Middle frontal gyrus (tissue), 1 donor: ENCODE results near the gene OR51L1.

Source experiments
- DNase-seq: peaks from one replicate; pipeline ENCODE4 v3.0.0-alpha.2; 2015; ENCODE audit warnings: low spot score; ENCODE audit errors: extremely low spot score

OR51L1 gene

DNA sequence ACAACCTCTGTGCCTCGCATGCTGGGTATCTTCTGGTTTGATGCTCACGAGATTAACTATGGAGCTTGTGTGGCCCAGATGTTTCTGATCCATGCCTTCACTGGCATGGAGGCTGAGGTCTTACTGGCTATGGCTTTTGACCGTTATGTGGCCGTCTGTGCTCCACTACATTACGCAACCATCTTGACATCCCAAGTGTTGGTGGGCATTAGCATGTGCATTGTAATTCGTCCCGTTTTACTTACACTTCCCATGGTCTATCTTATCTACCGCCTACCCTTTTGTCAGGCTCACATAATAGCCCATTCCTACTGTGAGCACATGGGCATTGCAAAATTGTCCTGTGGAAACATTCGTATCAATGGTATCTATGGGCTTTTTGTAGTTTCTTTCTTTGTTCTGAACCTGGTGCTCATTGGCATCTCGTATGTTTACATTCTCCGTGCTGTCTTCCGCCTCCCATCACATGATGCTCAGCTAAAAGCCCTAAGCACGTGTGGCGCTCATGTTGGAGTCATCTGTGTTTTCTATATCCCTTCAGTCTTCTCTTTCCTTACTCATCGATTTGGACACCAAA lies 52.2 kb downstream of the OR51L1 start:
- no peak for DNase-seq
